GM18909 (cell line): ENCODE data around the gene SLC38A1.

Experiments used
- ATAC-seq: cut with Tn5 transposase; IDR thresholded peaks from one replicate; pipeline ENCODE4 v1.9.1; 2021; ENCODE audit warnings: mild to moderate bottlenecking; ENCODE audit not compliant: unreplicated experiment, poor library complexity

The SLC38A1 gene

DNA sequence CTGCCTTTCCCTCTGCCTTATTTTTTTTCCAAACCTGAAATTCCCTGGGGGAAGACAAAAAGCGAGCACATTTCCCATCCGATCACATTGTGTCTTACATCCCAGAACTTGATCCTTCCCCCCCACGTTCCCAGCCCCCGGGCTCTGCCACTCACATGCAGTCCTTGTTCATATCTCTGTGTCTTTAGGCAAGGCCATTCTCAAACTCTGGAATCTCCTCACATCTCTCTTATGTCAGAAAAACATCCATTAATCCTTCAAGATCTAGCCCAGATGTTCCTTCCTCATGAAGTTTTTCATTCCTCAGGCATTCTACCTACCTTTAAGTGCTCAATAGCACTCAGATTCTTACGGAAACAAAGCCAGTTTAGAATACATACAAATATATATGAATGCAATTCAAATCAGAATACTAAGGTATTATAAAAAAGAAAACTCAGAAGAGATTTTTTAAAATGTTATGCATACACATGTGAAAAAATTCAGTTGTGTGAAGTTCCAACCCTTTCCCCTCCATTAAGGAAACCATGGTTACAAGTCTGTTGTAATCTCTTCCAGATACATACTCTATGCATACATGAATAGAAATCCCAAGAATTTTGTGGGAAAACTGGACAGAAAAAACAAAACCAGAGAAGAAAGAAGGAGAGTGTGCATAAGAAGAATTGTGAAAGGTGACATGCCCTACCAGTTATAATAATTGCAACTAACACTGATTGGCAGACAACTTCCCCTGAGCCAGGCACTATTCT lies 120.3 kb downstream of the SLC38A1 start:
- ATAC-seq = no peak

DNA sequence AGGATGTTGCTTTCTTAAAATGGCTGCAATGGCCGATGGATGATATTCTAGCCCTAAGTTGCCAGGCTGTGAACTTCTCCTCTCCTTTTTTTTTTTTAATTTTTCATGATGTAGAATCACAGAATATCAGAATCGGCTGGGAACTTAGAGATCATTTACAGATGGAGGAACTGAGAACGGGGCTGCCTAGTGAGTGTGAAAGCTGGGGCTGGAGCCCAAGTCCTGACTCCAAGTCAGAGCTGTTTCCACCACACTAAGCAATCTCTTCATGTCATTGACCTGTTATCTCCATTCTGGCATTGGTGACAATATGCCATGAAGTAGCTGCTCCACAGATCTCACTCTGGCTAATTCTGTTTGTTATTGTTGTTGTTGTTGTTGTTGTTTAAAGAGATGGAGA lies 121.7 kb downstream of the SLC38A1 start:
- peak; percentile 91 for ATAC-seq

DNA sequence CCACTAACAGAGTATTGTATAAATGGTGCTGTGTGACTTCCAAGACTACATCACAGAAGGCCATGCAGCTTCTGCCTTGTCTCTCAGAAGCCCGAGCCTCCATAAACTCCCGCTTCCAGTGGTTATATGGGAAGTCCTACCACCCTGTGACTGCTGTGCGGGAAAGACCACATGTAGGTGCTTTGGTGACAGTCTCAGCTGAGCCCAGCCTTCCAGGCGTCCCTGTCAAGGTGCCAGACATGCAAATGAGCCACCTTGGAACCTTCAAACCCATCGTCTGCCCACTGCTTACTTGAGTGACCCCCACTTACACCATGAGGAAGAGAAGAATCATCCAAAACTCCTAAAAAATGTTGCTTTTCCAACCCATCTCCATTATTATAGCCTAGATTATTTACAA lies 123.0 kb downstream of the SLC38A1 start:
- no peak for ATAC-seq

DNA sequence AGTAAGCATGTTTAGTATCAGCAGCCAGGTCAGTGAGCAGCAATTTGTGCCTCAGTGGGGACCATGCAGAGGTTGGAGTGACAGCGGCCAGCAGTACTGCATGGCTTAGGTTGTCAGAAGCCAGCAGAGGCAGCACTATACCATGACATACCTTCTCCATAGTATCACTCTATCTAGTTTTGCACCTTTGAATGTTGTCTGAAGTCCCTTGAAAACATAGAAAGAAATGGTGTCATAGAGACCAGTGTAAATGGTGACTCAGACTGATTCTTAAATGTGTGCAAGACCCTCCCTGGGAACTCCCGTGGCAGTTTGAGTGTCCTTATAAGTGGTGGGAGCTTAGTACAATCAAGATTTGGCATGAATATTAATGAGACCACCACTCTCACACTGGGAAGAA lies 124.4 kb downstream of the SLC38A1 start:
- no peak for ATAC-seq

DNA sequence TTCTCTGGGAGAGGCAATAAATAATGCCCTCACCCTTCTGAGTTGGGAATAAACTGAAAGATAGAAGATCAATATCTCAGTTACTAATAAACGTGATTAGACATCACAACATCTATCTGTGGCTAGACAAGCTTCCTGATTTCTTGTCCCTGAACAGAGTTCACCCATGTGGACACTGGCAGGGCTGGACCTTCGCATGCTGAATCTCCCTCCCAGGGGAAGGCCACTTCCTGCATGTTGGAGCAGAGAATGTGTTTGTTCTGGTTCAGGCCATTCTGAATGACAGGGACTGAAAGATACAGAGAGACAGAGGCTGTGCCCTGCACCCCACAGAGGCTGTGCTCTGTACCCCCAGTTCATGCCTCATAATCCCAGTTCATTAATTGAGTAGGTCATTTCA lies 132.6 kb downstream of the SLC38A1 start:
- ATAC-seq = no peak

DNA sequence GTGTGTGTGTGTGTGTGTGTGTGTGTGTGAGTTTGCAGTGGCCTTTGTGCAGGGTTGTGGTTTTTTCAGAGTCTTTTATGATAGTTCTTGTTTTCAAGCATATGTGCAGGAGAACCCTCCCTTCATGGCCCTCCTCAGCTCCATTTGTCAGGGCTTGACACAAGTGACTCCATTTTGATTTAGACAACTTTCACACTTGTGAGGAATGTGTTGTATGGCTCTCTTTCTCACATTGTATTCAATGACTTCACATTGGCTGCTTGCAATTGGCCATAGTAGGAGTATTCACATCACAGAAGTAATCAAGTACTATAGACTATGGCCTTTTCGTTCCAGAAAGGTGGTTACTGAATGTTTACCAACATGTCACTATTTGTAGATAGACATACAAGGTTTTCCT lies 133.1 kb downstream of the SLC38A1 start:
- no peak for ATAC-seq

DNA sequence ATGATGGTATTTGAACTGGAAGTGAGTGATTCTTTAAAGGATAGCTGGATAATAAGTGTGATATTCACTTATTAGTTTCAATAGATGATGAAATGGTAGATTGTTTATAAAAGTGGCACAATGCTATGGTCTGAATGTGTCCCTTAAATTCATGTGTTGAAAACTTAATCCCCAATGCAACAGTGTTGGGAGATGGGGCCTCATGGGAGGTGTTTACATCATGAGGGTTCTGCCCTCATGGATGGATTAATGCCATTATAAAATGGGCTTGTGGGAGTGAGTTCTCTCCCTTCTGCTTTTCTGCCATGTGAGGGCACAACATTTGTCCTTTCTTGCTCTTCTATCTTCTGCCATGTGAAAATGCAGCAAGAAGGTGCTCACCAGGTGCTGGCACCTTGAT lies 134.0 kb downstream of the SLC38A1 start:
- no peak for ATAC-seq

DNA sequence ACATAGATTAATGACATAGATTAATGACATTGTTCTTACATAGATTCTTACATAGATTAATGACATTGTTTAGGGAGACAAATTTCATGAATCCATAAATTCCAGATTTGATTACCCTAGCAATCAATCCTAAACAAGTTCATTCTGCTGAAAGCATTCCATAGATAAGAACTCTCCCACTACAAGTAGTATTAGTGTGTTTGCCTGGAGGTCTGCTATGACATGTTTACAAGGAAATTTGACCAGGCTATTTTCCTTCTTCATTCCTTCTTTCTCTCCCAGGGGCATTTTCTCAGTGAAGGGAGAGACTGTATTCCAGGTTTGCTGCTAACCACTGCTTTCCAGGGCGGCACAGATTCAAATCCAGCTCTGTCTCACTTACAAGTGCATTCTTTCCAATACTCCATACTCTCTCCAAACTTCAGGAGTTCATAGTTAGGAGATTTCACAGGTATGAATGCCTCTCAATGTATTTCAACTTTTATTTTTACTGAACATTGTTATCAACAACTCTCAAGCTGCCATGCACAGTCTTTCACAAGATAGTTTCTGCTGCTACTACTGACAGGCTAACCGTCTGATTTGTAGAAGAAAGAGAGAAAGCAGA lies 134.5 kb downstream of the SLC38A1 start:
- ATAC-seq = no peak

DNA sequence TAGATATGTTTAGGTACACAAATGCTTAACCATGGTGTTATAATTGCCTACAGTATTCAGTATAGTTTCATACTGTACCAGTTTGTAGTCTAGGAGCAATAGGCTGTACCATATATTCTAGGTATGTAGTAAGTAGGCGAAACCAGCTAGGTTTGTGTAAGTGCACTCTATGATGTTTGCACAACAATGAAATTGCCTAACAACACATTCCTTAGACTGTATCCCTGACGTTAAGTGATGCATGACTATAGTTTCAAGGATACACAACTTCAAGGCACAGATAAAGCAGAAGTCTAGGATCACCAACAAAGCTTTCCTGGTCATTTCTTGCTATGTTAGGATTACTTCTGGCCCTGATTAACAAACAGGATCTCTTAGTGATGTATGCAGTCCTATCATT lies 135.1 kb downstream of the SLC38A1 start:
- ATAC-seq = no peak
